Gastroesophageal sphincter (tissue), 3 donors: ENCODE results near the gene LTBP1.
"Not testable (repeated sequence)": the region's sequence is repeated elsewhere in the genome, so short reads cannot be mapped to it uniquely, and the experiment has no call there.

Source experiments
- POLR2A ChIP-seq, 2 donors: fragments of 450-650 bp; IDR thresholded peaks; one replicate each; pipeline ENCODE4 v1.6.1; 2017; ENCODE audit warnings: antibody characterized with exemption in 2 of 2, mild to moderate bottlenecking in 2 of 2, moderate library complexity in 1 of 2
- POLR2AphosphoS5 ChIP-seq: sonication (generic); formaldehyde crosslinking; IDR thresholded peaks from one replicate; pipeline ENCODE4 v1.6.1; 2017; ENCODE audit warnings: antibody characterized with exemption
- TF ChIP-seq, protein P1 (sequence below), 4 experiments: fragments of 200-600 bp in 2 of 4; fragments of 450-650 bp in 2 of 4; sonication (generic) in 1 of 4; IDR thresholded peaks; one replicate each; pipeline ENCODE4 v1.5.1; 2017 to 2019; ENCODE audit warnings: antibody characterized with exemption in 4 of 4, mild to moderate bottlenecking in 2 of 4, moderate library complexity in 2 of 4

DNA sequence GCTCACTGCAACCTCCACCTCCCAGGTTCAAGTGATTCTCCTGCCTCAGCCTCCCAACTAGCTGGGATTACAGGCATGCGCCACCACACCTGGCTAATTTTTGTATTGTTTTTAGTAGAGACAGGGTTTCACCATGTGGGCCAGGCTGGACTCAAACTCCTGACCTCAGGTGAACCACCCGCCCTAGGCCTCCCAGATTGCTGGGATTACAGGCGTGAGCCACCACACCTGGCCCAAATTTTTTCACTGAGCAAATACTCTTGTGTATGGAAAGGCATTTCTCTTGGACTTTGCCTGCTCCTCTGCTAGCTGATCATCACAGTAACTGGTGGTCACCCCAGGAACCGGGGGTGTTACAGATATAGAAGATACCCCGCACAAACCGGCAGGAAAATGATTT is 26.9 kb upstream of the LTBP1 start:
- TF ChIP-seq, protein P1, sequence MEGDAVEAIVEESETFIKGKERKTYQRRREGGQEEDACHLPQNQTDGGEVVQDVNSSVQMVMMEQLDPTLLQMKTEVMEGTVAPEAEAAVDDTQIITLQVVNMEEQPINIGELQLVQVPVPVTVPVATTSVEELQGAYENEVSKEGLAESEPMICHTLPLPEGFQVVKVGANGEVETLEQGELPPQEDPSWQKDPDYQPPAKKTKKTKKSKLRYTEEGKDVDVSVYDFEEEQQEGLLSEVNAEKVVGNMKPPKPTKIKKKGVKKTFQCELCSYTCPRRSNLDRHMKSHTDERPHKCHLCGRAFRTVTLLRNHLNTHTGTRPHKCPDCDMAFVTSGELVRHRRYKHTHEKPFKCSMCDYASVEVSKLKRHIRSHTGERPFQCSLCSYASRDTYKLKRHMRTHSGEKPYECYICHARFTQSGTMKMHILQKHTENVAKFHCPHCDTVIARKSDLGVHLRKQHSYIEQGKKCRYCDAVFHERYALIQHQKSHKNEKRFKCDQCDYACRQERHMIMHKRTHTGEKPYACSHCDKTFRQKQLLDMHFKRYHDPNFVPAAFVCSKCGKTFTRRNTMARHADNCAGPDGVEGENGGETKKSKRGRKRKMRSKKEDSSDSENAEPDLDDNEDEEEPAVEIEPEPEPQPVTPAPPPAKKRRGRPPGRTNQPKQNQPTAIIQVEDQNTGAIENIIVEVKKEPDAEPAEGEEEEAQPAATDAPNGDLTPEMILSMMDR (IDR thresholded peaks at IDR 0.05) = not testable (repeated sequence)
- not testable (repeated sequence) for TF ChIP-seq POLR2AphosphoS5; POLR2A (IDR thresholded peaks at IDR 0.05)
